Suprapubic skin (tissue), 3 donors: ENCODE measurements around the gene FKBP5.

Experiments used
- POLR2A ChIP-seq, 2 donors: fragments of 450-650 bp; IDR thresholded peaks; one replicate each; pipeline ENCODE4 v1.6.1; 2017; ENCODE audit warnings: antibody characterized with exemption in 2 of 2, mild to moderate bottlenecking in 2 of 2, moderate library complexity in 2 of 2
- TF ChIP-seq, protein P1 (sequence below), 2 donors: fragments of 200-600 bp in 1 of 2; fragments of 450-650 bp in 1 of 2; sonication (generic) in 1 of 2; IDR thresholded peaks; one replicate each; pipeline ENCODE4 v1.5.1; 2016 to 2019; ENCODE audit warnings: antibody characterized with exemption in 2 of 2, mild to moderate bottlenecking in 1 of 2, moderate library complexity in 1 of 2

DNA sequence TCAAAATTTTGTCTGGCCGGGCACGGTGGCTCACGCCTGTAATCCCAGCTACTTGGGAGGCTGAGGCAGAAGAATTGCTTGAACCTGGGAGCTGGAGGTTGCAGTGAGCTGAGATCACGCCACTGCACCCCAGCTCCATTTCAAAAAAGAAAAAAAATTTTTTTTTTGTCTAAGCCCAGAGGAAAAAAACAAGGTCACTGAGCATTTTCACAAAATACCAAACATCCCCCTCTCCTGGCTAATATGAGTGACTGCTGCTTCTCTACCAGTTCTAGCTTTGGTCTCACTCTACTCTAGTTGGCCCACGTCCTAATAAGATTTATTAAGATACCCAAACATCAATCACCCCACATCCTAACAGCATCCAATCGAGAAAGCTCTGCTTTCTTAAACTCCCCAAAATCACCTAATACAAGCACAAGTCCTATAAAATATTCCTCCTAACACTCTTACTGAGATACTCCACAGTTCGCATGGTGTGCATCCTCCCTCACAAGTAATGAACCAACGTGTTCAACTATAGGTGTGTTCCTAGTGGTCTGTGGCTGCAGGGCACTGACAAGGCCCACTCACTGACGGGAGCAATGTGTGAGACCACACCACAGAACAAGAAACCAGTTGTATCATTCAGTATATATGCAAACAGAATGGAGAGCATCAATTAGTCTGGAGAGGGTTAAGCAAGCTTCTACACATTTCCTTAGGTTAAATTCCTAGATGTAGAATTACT, 64.2 kb downstream of the FKBP5 start:
- TF ChIP-seq, protein P1, sequence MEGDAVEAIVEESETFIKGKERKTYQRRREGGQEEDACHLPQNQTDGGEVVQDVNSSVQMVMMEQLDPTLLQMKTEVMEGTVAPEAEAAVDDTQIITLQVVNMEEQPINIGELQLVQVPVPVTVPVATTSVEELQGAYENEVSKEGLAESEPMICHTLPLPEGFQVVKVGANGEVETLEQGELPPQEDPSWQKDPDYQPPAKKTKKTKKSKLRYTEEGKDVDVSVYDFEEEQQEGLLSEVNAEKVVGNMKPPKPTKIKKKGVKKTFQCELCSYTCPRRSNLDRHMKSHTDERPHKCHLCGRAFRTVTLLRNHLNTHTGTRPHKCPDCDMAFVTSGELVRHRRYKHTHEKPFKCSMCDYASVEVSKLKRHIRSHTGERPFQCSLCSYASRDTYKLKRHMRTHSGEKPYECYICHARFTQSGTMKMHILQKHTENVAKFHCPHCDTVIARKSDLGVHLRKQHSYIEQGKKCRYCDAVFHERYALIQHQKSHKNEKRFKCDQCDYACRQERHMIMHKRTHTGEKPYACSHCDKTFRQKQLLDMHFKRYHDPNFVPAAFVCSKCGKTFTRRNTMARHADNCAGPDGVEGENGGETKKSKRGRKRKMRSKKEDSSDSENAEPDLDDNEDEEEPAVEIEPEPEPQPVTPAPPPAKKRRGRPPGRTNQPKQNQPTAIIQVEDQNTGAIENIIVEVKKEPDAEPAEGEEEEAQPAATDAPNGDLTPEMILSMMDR (IDR thresholded peaks at IDR 0.05) = peak in 1 of 2 donors; percentile 22
- TF ChIP-seq POLR2A (IDR thresholded peaks at IDR 0.05) = no peak
